ENCODE data around the gene ASB10. TPM values are rescaled to one million over a fixed set of nuclear protein-coding genes. Genes with fewer than 3 reads are reported as not detected.

ASB10 gene
- total and polyA plus RNA-seq, 2 of the 4 experiments (the other 2 are of a cell fraction) = not detected

DNA sequence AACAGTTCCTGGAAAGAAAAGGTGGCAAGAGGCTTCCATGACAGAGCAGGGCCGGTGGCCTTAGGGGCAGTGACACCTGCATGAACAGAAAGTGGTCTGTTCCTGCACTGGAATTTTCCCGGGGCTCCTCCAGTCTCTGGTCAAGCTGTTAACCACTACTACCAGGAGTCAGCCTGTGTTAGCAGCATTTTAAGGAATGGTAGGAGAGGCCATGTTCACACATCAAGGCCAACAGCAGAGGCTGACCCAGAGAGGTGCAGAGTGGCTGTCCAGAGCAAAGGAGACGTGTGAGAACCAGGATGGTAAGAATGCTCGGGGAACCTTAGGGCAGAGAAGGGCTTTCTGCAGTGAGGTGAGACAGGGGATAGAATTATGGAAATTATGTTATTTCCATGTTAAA, 14.7 kb upstream of the ASB10 start:
- Histone ChIP-seq H3K36me3 (ENCODE audit: control insufficient read depth, insufficient read depth, low read length) (no peaks in the 10 kb centered on the region), H3K4me1 (ENCODE audit: control insufficient read depth, insufficient read depth, low read length) (no peaks in the 10 kb centered on the region), H2AK9ac (replicated peaks; ENCODE audit: low read depth, low read length, poor library complexity) (no peak overlapping the region), H2AFZ (replicated peaks; ENCODE audit: low read length, poor library complexity) (no peak overlapping the region), H3K18ac (ENCODE audit: low read depth, low read length) (no peak overlapping the region), H2BK120ac (ENCODE audit: low read depth, low read length) (no peak overlapping the region), H4K20me1 (ENCODE audit: insufficient read depth, low read length) (no peaks in the 10 kb centered on the region), H2AK5ac (ENCODE audit: low read depth, low read length) (no peak overlapping the region), H3K9me3 (ENCODE audit: control insufficient read depth, insufficient read depth, low read length) (no peaks in the 10 kb centered on the region), H3K9me1 (ENCODE audit: insufficient read depth, low read length) (no peaks in the 10 kb centered on the region), H4K91ac (ENCODE audit: insufficient read depth, low read depth, low read length) (no peak overlapping the region), H3K27me3 (ENCODE audit: control insufficient read depth, insufficient read depth, low read length) (peaks cover 91% of the 10 kb centered on the region), H3K4me2 (ENCODE audit: low read depth, low read length) (no peak overlapping the region), H3K9ac (ENCODE audit: low read depth, low read length) (no peak overlapping the region), H3K23ac (ENCODE audit: low read depth, low read length) (no peak overlapping the region), H3K14ac (replicated peaks; ENCODE audit: low read depth, low read length) (no peak overlapping the region), H3K56ac (ENCODE audit: extremely low read depth, insufficient read depth, low read length) (no peak overlapping the region), H4K5ac (ENCODE audit: low read depth, low read length) (no peak overlapping the region), H3K27ac (ENCODE audit: insufficient read depth, low read length) (no peak overlapping the region), H2BK20ac (ENCODE audit: low read depth, low read length) (no peak overlapping the region), H3K79me1 (ENCODE audit: low read depth in 1 of 2, low read length in 2 of 2) (no peaks in the 10 kb centered on the region), H2BK5ac (ENCODE audit: low read depth, low read length, poor library complexity, severe bottlenecking) (no peak overlapping the region), H3K4ac (ENCODE audit: low read depth, low read length) (no peak overlapping the region), H2BK15ac (ENCODE audit: low read depth, low read length) (no peak overlapping the region), H4K8ac (ENCODE audit: low read depth in 2 of 2, low read length in 2 of 2) (no peak overlapping the region), H3K4me3 (ENCODE audit: insufficient read depth, low read depth, low read length) (no peak overlapping the region)
- 71% methylated on average over 2 of the region's 4 CpGs; no CpG with 5 or more reads in 1 of the 2 experiments for WGBS, 2 experiments (ENCODE audit: extremely low coverage in 2 of 2, insufficient read length in 1 of 2)
- POLR2A ChIA-PET (ENCODE audit: unreplicated experiment) = no interaction called here
- CTCF ChIA-PET = no interaction called here
- ATAC-seq (ENCODE audit: low read depth) = no peak
- dilution Hi-C loops (cut with HindIII; ENCODE audit: low sequenced_read_pairs, unreplicated experiment) = no loop called here
- in situ Hi-C loops (cut with MboI; ENCODE audit: low sequenced_read_pairs) = no loop called here
- no peak for DNase-seq
- intact Hi-C loops (cut with micrococcal nuclease) = no loop called here
- TF ChIP-seq SMC3 (IDR thresholded peaks at IDR 0.05; ENCODE audit: low read depth, low read length) (no peak), RCOR1 (IDR thresholded peaks at IDR 0.05; ENCODE audit: insufficient replicate concordance, low read length) (no peak), POLR2A (IDR thresholded peaks at IDR 0.05; ENCODE audit: low read depth, low read length) (no peak), RAD21 (IDR thresholded peaks at IDR 0.05; ENCODE audit: low read length) (no peak), NFE2L2 (IDR thresholded peaks at IDR 0.05; ENCODE audit: low read depth, low read length) (no peak), MXI1 (IDR thresholded peaks at IDR 0.05; ENCODE audit: borderline replicate concordance, low read depth, low read length) (no peak), RFX5 (IDR thresholded peaks at IDR 0.05; ENCODE audit: low read depth, low read length) (no peak), CEBPB (IDR thresholded peaks at IDR 0.05; ENCODE audit: low read depth, low read length) (no peak), MAZ (IDR thresholded peaks at IDR 0.05; ENCODE audit: borderline replicate concordance, low read depth, low read length) (no peak)
- TF ChIP-seq, protein P1, sequence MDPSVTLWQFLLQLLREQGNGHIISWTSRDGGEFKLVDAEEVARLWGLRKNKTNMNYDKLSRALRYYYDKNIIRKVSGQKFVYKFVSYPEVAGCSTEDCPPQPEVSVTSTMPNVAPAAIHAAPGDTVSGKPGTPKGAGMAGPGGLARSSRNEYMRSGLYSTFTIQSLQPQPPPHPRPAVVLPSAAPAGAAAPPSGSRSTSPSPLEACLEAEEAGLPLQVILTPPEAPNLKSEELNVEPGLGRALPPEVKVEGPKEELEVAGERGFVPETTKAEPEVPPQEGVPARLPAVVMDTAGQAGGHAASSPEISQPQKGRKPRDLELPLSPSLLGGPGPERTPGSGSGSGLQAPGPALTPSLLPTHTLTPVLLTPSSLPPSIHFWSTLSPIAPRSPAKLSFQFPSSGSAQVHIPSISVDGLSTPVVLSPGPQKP (IDR thresholded peaks at IDR 0.05; ENCODE audit: borderline replicate concordance, low read depth, low read length) = no peak
- no TSS peak for BruUV-seq (replicated peaks)

Measured in IMR-90 (cell line).